NCI-H1436 (cell line): Measurements from ENCODE around the gene CBFA2T2.
"Not testable (repeated sequence)": the region's sequence is repeated elsewhere in the genome, so short reads cannot be mapped to it uniquely, and the experiment has no call there.

Experiments
- DNase-seq: peaks from one replicate; lab custom pipeline; 2025; lab: John Stamatoyannopoulos, UW

The CBFA2T2 gene

GRCh38 chr20:33697129-33697528, 207.2 kb downstream of the CBFA2T2 start:
- DNase-seq: no peak

GRCh38 chr20:33698966-33699365, 209.1 kb downstream of the CBFA2T2 start:
- DNase-seq: not testable (repeated sequence)
